Loucy (cell line): Measurements from ENCODE around the gene PARVA.

Experiments
- H2AFZ ChIP-seq: fragments of 200-600 bp; sonication (generic); 2 replicates; pipeline ENCODE4 v1.6.0; 2016; ENCODE audit warnings: antibody characterized with exemption, mild to moderate bottlenecking, low read length, moderate library complexity
- H3F3A ChIP-seq: fragments of 200-600 bp; 2 replicates; pipeline ENCODE4 v1.6.0; 2016; ENCODE audit warnings: antibody characterized with exemption, low read depth, mild to moderate bottlenecking
- H3K27me3 ChIP-seq: fragments of 200-600 bp; sonication (generic); 2 replicates; pipeline ENCODE4 v1.6.1; 2014; ENCODE audit warnings: low read length, mild to moderate bottlenecking; ENCODE audit not compliant: insufficient read depth, poor library complexity, severe bottlenecking
- H3K36me3 ChIP-seq: fragments of 200-600 bp; sonication (generic); 2 replicates; pipeline ENCODE4 v1.6.1; 2016; ENCODE audit warnings: low read length; ENCODE audit not compliant: insufficient read depth
- H3K4me1 ChIP-seq: fragments of 200-600 bp; sonication (generic); 2 replicates; pipeline ENCODE4 v1.5.1; 2014; ENCODE audit warnings: low read length, mild to moderate bottlenecking; ENCODE audit not compliant: insufficient read depth, poor library complexity, severe bottlenecking
- H3K4me2 ChIP-seq: fragments of 200-600 bp; sonication (generic); 2 replicates; pipeline ENCODE4 v1.6.0; 2014; ENCODE audit warnings: antibody characterized with exemption, low read length, low read depth, mild to moderate bottlenecking; ENCODE audit not compliant: poor library complexity, severe bottlenecking
- H3K4me3 ChIP-seq: fragments of 200-600 bp; sonication (generic); 2 replicates; pipeline ENCODE4 v1.5.1; 2014; ENCODE audit warnings: low read length, mild to moderate bottlenecking, mixed read lengths; ENCODE audit not compliant: poor library complexity, severe bottlenecking
- H3K79me2 ChIP-seq: fragments of 200-600 bp; sonication (generic); 2 replicates; pipeline ENCODE4 v1.6.1; 2014; ENCODE audit warnings: low read length; ENCODE audit not compliant: insufficient read depth
- H3K9ac ChIP-seq: fragments of 200-600 bp; sonication (generic); 2 replicates; pipeline ENCODE4 v1.6.0; 2014; ENCODE audit warnings: mild to moderate bottlenecking, low read depth, low read length, moderate library complexity; ENCODE audit not compliant: poor library complexity, severe bottlenecking
- H3K9me2 ChIP-seq: fragments of 200-600 bp; sonication (generic); replicated peaks from 2 replicates; pipeline ENCODE4 v1.6.1; 2016; ENCODE audit warnings: low read depth, low read length, mixed read lengths
- H3K9me3 ChIP-seq: fragments of 200-600 bp; sonication (generic); 2 replicates; pipeline ENCODE4 v1.6.1; 2014; ENCODE audit warnings: mild to moderate bottlenecking, antibody characterized with exemption, low read length, low read depth; ENCODE audit not compliant: insufficient read depth
- H4K20me1 ChIP-seq: fragments of 200-600 bp; sonication (generic); 2 replicates; pipeline ENCODE4 v1.6.0; 2014; ENCODE audit warnings: antibody characterized with exemption, low read length, mild to moderate bottlenecking; ENCODE audit not compliant: insufficient read depth, poor library complexity, severe bottlenecking
- EZH2phosphoT487 ChIP-seq: fragments of 200-600 bp; IDR thresholded peaks from 2 replicates; pipeline ENCODE4 v1.6.1; 2018; ENCODE audit warnings: antibody characterized with exemption, mild to moderate bottlenecking, moderate library complexity, borderline replicate concordance
- TF ChIP-seq, protein P1 (sequence below): fragments of 200-600 bp; sonication (generic); conservative IDR thresholded peaks from 2 replicates; pipeline ENCODE4 v1.5.1; 2014; ENCODE audit warnings: mild to moderate bottlenecking, antibody characterized with exemption, low read length

The PARVA gene

DNA sequence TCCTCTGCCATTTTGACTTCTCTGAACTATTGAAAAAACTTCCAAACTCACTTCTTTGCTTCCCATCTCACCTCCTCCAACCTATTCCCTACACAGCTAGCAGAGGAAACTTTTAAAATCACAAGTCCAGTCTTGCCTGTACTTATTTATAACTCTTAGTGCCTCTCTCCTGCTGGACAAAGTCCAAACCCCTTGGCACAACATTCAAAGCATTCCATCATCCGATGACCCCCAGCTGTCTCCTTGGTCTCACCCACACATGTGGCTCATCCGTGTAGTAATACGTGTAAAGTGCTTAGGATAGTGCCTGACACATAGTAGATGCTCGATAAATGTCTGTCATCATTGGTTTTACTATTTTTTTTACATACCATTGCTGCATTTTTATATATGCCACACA, 101.4 kb downstream of the PARVA start:
- H3K9me3 ChIP-seq: no peaks in the 10 kb centered on the region
- H3F3A ChIP-seq: no peaks in the 10 kb centered on the region
- H4K20me1 ChIP-seq: no peaks in the 10 kb centered on the region
- H3K4me2 ChIP-seq: no peak overlapping the region
- H2AFZ ChIP-seq: no peak overlapping the region
- no peaks in the 10 kb centered on the region for H3K36me3 ChIP-seq
- no peaks in the 10 kb centered on the region for H3K27me3 ChIP-seq
- no peaks in the 10 kb centered on the region for H3K9me2 ChIP-seq
- no peak for TF ChIP-seq EZH2phosphoT487
- TF ChIP-seq, protein P1, sequence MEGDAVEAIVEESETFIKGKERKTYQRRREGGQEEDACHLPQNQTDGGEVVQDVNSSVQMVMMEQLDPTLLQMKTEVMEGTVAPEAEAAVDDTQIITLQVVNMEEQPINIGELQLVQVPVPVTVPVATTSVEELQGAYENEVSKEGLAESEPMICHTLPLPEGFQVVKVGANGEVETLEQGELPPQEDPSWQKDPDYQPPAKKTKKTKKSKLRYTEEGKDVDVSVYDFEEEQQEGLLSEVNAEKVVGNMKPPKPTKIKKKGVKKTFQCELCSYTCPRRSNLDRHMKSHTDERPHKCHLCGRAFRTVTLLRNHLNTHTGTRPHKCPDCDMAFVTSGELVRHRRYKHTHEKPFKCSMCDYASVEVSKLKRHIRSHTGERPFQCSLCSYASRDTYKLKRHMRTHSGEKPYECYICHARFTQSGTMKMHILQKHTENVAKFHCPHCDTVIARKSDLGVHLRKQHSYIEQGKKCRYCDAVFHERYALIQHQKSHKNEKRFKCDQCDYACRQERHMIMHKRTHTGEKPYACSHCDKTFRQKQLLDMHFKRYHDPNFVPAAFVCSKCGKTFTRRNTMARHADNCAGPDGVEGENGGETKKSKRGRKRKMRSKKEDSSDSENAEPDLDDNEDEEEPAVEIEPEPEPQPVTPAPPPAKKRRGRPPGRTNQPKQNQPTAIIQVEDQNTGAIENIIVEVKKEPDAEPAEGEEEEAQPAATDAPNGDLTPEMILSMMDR: no peak
- H3K4me3 ChIP-seq: no peak overlapping the region
- H3K79me2 ChIP-seq: no peaks in the 10 kb centered on the region
- no peaks in the 10 kb centered on the region for H3K4me1 ChIP-seq
- no peak overlapping the region for H3K9ac ChIP-seq

DNA sequence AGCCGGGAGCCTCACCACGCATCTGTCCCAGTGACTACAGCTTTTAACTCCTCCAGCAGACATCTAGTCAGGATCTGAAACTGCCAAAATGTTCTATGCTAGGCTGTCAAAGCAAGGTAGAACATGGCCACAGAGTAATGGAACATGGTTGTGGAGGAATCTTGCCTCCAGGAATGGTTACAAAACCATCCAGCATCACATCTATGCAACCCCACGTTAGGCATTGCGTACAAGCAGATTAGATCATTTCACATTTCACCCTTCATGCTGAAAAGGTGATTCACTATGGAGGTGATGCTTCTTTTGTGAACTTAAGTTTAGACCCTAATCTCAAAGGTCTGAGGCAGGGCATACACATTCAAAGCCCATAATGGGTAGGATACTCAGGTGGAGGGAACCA, 103.0 kb downstream of the PARVA start:
- H3K79me2 ChIP-seq: no peaks in the 10 kb centered on the region

DNA sequence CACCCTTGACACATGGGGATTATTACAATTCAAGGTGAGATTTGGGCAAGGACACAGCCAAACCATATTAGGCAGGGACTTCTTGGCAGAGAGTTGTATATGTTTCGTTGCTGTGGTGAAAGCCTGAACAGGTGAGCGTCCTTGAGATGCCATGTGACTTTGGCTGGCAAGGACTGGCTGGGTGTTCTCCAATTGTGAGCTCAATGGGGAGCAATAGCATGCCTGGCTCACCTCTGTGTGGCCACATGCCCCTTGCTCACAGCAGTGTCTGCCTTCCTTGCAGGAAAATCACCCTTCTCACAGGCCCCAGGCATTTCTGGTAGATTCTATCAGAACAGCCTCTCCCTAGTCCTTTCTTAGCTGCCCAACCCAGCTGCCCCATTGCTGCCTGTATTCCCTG, 105.5 kb downstream of the PARVA start:
- Histone ChIP-seq H3K9ac (no peak overlapping the region), H3K9me2 (no peaks in the 10 kb centered on the region), H3K4me3 (no peak overlapping the region), H2AFZ (no peak overlapping the region), H3K4me1 (no peaks in the 10 kb centered on the region), H3K36me3 (no peaks in the 10 kb centered on the region), H3F3A (no peaks in the 10 kb centered on the region), H3K4me2 (no peak overlapping the region), H4K20me1 (no peaks in the 10 kb centered on the region), H3K9me3 (no peaks in the 10 kb centered on the region), H3K27me3 (no peaks in the 10 kb centered on the region), H3K79me2 (no peaks in the 10 kb centered on the region)
- TF ChIP-seq, protein P1: no peak
- TF ChIP-seq EZH2phosphoT487: no peak

More for the DNA sequence above, 103.0 kb downstream of the PARVA start:
- Histone ChIP-seq H3F3A (no peaks in the 10 kb centered on the region), H4K20me1 (no peaks in the 10 kb centered on the region), H3K36me3 (no peaks in the 10 kb centered on the region), H2AFZ (no peak overlapping the region), H3K4me3 (no peak overlapping the region), H3K9me2 (no peaks in the 10 kb centered on the region), H3K27me3 (no peaks in the 10 kb centered on the region), H3K9ac (no peak overlapping the region), H3K4me2 (no peak overlapping the region), H3K9me3 (no peaks in the 10 kb centered on the region), H3K4me1 (no peaks in the 10 kb centered on the region)
- TF ChIP-seq, protein P1: no peak
- no peak for TF ChIP-seq EZH2phosphoT487
